GDM1 (cell line): Measurements from ENCODE around the gene SAE1.
A peak's percentile ranks its signal among the peaks of the same experiment; 100 is the strongest.
"Not testable (repeated sequence)": the region's sequence is repeated elsewhere in the genome, so short reads cannot be mapped to it uniquely, and the experiment has no call there.

Source experiments
- DNase-seq: peaks from one replicate; lab custom pipeline; 2025; lab: John Stamatoyannopoulos, UW

Gene SAE1

DNA sequence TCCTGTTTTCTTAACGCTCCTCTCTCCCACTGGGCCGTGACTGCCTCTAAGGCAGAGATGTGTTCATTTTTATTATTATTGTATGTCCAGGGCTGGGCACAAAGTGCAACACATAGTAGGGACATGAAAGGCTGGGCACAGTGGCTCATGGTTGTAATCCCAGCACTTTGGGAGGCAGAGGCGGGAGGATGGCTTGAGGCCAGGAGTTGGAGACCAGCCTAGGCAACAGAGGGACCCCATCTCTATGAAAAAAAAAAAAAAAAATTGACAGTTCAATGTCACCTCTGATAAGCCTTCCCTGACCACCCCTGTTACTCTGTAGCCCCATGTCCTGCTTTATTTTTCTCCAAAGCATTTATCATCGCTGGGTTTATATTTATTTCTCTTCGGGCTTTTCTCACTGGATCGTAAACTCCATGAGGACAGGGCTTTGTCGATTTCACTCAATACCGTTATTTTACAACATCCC lies 481 bp upstream of the SAE1 start:
- no peak for DNase-seq

- DNase-seq: no peak
Measured at GRCh38 chr19:47132194-47132852, 1.7 kb downstream of the SAE1 start.

DNA sequence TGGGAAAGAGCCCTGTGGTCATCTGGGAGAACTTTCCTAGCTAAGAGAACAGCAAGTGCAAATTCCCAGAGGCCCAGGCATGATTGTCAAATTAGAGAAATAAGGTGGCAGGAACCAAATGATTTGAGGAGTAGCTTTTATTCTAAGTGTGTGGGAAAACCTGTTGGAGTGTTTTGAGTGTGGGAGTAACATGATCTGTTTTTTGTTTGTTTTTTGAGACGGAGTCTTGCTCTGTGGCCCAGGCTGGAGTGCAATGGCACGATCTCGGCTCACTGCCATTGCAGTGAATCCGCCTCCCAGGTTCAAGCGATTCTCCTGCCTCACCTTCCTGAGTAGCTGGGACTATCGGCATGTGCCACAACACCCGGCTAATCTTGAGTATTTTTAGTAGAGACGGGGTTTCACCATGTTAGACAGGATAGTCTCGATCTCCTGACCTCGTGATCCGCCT lies 2.4 kb downstream of the SAE1 start:
- no peak for DNase-seq

DNA sequence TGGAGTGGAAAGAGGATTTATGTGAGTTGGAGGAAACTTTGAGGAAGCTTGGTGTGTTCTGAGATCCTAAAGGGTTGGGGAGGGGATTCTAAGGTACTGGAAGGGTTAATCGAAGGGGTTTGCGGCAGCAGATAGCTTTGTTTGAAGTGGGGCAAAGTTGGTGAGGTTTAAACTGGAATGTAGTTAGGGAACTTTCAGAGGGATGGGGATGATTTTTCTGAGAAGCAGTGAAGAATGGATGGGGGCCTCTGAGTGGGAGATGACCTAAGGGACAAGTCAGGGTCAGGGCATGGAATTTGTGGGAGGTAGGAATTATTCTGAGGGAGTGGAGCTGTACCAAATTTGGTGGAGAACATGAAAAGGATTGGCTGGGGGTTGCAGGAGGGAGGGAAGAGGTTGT lies 3.9 kb downstream of the SAE1 start:
- DNase-seq: no peak

DNA sequence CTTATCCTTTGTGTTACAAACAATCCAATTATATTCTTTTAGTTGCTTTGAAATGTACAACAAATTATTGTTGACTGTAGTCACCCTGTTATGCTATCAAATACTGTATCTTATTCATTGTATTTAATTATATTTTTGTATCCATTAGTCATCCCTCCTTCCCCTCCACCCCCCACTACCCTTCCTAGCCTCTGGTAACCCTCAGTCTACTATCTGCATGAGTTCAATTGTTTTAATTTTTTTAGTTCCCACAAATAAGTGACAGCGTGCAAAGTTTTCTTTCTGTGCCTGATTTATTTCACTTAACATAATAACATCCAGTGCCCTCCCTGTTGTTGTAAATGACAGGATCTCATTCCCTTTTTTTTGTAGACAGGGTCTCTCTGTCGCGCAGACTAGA lies 4.5 kb downstream of the SAE1 start:
- DNase-seq: no peak

DNA sequence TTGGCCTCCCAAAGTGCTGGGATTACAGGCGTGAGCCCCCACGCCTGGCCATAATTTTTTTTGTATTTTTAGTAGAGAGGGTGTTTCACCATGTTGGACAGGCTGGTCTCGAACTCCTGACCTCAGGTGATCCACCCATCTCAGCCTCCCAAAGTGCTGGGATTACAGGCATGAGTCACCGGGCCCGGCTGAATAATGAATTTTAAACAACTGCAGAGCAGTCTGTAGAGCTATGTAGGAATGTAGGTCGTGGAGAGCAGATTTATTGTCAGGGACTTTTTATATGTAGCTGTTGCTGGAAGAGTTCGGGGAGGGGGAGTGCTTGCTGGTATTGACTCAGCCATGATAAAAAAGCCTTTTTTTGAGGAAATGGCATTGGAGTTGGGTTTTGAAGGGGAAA lies 10.6 kb downstream of the SAE1 start:
- DNase-seq: not testable (repeated sequence)

- no peak for DNase-seq
Measured at GRCh38 chr19:47141695-47142094, 11.1 kb downstream of the SAE1 start.

DNA sequence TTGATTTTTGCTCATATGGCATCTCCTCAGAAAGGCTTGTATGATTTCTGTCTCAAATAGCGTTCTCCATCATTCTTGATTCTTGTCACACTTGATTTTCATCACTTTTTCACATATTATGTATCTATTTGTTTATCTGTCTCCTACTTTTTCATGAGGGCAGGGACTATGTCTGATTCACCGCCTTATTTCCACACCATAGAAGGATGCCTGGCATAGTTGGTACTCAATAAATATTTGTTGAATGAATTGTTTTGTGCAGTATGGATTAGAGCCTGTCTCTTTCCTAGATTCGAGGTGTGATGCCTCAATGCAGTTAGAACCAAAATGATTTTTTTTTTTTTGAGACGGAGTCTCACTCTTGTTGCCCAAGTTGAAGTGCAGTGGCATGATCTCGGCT lies 12.1 kb downstream of the SAE1 start:
- DNase-seq: no peak

DNA sequence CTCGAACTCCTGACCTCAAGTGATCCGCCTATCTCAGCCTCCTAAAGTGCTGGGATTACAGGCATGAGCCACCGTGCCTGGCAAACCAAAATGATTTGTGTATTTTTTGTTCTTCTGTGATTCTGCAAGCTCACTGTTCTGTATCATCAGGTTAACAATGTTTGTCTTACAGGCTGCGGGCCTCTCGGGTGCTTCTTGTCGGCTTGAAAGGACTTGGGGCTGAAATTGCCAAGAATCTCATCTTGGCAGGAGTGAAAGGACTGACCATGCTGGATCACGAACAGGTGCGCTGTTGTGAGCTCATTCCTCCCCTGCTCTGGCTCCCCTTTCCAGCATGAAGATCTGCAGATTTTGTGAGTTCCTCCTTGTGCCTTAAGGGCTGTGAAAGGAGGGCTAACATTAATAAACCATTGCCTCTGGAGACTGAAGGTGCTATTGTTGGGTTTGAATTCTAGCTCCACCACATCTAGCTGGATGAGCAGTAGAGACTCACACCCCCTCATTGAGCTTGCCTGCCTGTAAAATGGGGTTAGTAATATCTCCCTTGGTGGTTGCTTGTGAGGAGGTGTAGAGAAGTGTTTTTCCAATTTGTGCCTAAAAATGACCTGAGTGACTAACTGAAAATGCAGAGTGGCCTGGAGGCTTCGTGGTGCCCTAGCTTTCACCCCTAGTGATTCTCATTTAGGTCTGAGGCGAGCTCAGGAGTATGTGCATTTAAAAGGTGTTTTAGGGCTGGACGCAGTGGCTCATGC lies 12.9 kb downstream of the SAE1 start:
- DNase-seq: no peak

GRCh38 chr19:47144630-47145029 lies 14.0 kb downstream of the SAE1 start:
- DNase-seq: no peak

GRCh38 chr19:47145639-47146486 lies 15.2 kb downstream of the SAE1 start:
- DNase-seq: no peak

GRCh38 chr19:47146920-47147319 lies 16.3 kb downstream of the SAE1 start:
- no peak for DNase-seq

DNA sequence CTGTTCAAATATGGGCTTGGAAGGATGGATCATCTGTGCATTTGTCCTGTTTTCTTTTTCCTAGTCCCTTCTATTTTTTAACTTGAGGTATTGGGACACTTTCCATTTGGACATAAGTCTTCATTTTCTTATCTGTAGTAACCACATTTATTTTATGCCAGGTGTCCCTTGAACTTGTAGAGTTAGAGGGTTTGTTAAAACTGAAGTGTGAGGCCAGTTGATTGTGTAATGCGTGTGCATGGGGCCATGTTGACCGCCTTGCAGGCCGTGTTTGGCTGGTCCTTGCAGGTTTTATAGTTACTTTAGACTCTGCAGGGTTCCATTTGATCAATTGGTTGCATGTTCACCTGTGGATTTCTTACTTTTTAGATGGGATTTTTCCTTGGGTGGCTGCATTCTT lies 21.0 kb downstream of the SAE1 start:
- no peak for DNase-seq

DNA sequence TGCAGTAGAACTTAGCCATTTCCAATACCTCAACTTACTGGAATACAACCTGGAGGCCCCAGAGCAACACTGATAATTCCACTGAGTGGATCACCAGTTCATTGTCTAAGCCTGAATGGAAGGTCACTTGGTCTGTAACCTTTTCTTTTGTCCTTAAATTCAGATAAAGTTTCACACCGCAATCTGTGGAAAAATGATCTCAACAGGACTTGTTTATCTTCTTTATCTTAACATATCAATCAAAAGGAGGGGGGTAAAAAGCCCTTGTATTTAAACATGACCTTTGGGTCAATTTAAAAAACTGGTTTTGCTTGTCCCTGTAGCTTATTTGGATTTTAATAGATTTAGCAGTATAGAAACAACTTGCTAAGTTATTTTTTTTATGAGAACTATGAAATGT lies 21.6 kb downstream of the SAE1 start:
- no peak for DNase-seq

- no peak for DNase-seq
Measured at GRCh38 chr19:47152632-47153031, 22.0 kb downstream of the SAE1 start.

GRCh38 chr19:47153266-47153665 lies 22.6 kb downstream of the SAE1 start:
- DNase-seq: no peak

- no peak for DNase-seq
Measured at GRCh38 chr19:47155148-47155547, 24.5 kb downstream of the SAE1 start.

DNA sequence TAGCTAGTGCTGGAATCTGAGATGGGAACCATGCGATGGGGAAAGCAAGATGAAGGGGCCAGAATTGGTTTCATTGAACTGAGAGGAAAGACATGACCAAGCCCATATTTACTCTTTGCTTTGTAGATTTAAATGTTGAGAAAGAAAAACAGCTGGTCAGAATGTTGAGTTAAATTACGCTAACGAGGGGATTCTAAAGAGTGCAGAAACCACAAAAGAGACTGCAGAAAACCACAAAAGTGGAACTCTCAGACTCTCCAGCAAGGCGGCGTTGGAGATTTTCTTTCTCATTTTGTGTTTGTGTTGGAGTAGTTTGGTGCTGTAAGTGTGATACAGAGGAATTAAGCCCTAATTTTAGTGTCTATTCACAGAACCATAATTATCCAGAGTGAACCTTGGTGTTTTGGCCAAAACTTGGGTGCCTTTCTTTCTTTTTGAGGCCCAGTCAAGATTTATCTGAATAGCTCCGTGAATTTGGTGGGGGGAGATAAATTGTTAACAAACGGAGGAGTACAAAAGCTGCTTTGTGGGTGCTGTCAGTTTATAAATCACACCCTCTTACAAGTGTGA lies 26.3 kb downstream of the SAE1 start:
- DNase-seq: no peak

DNA sequence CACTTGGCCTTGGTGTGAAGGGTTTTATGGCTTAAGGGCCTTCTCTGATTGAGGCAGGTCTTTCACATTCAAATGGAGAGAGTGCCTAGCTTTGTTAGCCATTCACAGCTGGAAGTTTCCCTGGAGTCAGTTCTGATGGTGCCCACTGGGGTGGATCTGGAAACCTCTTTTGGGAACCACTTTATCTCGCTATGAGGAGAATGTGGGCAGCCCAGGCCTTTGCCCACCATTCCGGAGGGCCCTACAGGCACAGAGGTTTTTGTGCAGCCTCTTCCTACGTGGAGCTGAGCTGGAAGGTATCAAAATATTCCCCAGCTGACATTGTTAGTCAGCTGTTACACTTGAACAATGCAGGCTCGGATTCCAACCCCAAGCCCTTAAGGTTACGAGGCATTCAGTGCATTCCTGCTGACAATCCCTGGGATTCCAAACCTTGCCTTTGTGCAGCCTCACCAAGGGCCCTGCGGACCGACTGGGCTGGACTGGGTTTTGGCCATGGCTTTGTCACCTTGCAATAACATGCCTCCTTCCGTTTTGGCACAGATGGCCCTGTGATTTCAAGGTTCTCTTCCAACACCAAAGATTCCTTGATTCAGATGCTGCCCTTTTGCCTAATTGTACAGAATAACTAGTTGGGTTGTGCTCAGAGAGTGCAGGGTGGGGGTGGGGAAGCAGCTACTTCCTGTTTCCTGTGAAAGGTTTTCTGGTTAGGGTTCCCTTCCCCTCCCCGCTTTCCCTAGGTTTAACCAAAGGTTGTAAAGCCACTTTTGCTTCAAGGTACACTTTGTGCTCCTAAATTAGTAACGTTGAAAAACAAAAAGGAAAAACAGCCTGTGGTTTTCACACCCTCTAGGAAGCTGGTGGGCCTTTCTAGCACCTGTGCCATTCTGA lies 27.0 kb downstream of the SAE1 start:
- DNase-seq: peak; percentile 49

GRCh38 chr19:47158367-47158791 lies 27.7 kb downstream of the SAE1 start:
- DNase-seq: no peak

DNA sequence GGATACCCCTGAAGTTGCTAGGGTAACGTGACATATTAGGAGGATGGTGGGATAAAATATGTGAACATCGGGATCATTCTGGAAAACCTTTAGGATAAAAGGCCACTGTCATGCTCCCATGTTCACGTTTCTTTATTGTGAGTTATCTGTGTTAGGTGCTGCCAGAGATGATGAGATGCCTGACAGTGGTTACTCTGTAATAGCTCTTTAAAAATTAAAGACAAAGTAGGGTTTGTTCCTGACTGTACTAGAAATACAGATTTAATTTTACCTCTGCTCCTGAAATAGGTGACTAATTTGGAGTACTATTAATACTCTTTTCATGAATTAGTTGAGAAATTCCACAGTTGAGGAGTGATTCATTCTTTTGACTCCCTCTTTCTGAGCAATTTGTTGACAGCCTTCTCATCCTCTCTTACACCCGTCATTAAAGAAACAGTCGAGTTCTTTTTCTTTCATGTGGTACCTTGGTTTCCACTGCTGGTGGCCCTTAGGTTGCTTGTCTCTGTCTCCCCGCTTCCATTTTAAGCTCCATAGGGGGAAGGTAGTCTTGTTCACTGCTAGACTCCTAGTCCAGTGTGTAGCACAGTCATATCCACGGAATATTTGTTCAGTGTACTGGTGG lies 28.4 kb downstream of the SAE1 start:
- no peak for DNase-seq
